MG63 (cell line): ENCODE measurements around the gene MEIS3. TPM values are rescaled to one million over a fixed set of nuclear protein-coding genes. Genes with fewer than 3 reads are reported as not detected.
A peak's percentile ranks its signal among the peaks of the same experiment; 100 is the strongest.
"Not testable (repeated sequence)": the region's sequence is repeated elsewhere in the genome, so short reads cannot be mapped to it uniquely, and the experiment has no call there.

Source experiments
- DNase-seq: peaks from one replicate; pipeline ENCODE4 v3.0.0-alpha.2; 2020
- H3K27me3 ChIP-seq: fragments of 250-450 bp; sonication (Bioruptor Pico); 2 replicates; pipeline ENCODE4 v1.5.1; 2020; ENCODE audit warnings: mild to moderate bottlenecking, moderate library complexity
- H3K36me3 ChIP-seq: fragments of 250-450 bp; sonication (Bioruptor Pico); 2 replicates; pipeline ENCODE4 v1.5.1; 2020; ENCODE audit warnings: mild to moderate bottlenecking, moderate library complexity
- H3K4me3 ChIP-seq: fragments of 250-450 bp; sonication (Bioruptor Pico); 2 replicates; pipeline ENCODE4 v1.5.1; 2020; ENCODE audit warnings: mild to moderate bottlenecking, moderate library complexity
- H3K9me3 ChIP-seq: fragments of 250-450 bp; sonication (Bioruptor Pico); 2 replicates; pipeline ENCODE4 v1.5.1; 2020; ENCODE audit warnings: mild to moderate bottlenecking, moderate library complexity
- total RNA-seq: library from RNA; depleted of rRNA; stranded (reverse); fragments of >200 nt; shearing (Covaris generic); gene quantifications from 2 replicates; pipeline ENCODE4 v1.2.3, GENCODE V29; 2014; ENCODE audit warnings: low replicate concordance

MEIS3 gene
- total RNA-seq, 1 experiment from 2014 or later: 0.56 TPM

DNA sequence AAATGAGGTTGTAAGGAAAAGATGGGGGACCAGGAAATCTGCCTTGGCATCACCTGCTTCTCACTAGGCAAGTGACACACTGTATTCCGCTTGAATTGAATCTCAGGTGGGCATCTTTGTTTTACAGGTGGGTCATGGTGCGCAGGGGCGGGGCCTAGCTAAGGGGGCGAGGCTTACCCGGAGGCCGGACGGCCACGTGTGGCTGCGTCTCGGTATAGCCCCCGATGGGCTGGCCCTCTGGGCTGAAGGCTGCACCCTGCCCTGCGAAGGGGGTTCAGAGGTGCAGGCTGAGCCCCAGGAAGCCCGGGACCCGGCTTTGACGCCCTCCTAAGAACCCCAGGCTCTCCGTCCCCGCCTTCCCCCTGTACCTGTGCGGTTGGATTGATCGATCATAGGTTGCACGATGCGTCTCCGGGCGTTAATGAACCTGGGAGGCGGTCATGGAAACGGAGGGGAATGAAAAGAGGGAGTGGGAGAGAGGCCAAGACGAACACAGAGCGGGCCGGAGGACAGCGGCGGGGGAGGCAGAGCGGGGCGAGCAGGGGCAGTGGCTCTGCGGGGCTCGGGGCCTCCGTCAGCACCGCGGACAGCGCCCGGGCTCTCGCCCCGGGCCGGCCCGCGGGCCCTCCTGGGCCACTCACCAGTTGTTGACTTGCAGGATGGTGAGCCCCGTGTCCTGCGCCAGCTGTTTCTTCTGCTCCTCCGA, 12.5 kb downstream of the MEIS3 start:
- Histone ChIP-seq H3K4me3 (no peak overlapping the region), H3K9me3 (no peaks in the 10 kb centered on the region), H3K36me3 (no peaks in the 10 kb centered on the region), H3K27me3 (peaks cover 38% of the 10 kb centered on the region)
- DNase-seq: peak; percentile 40

DNA sequence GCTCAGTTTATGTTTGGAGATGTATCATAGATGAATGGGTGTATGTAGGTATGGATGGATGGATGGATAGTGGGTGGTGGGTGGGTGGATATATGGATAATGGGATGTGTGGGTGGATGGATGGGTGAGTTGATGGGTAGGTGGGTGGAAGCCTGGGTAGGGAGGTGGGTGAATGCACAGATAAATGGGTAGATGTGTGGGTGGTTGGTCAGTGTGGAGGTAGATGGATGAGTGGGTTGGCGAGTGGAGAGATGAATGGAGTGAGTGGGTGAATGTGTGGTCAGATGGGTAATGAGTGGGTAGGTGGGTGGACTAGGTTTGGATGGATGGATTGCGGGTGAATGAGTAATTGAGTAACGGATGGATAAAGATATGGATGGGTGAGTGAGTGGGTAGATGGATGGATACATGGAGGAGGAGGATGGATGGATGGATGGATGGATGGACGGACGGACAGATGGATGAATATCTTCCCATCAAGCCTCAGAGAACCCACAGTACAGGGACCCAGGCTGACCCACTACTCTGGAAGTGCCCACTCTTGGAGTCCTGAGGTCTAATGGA, 13.4 kb downstream of the MEIS3 start:
- H3K4me3 ChIP-seq: no peak overlapping the region
- DNase-seq: no peak
- peaks cover 31% of the 10 kb centered on the region for H3K27me3 ChIP-seq
- no peaks in the 10 kb centered on the region for H3K9me3 ChIP-seq
- no peaks in the 10 kb centered on the region for H3K36me3 ChIP-seq

- H3K36me3 ChIP-seq: no peaks in the 10 kb centered on the region
- H3K27me3 ChIP-seq: peaks cover 28% of the 10 kb centered on the region
- no peaks in the 10 kb centered on the region for H3K9me3 ChIP-seq
- no peak overlapping the region for H3K4me3 ChIP-seq
- DNase-seq: no peak
Measured at GRCh38 chr19:47405197-47405550, 14.2 kb downstream of the MEIS3 start.

DNA sequence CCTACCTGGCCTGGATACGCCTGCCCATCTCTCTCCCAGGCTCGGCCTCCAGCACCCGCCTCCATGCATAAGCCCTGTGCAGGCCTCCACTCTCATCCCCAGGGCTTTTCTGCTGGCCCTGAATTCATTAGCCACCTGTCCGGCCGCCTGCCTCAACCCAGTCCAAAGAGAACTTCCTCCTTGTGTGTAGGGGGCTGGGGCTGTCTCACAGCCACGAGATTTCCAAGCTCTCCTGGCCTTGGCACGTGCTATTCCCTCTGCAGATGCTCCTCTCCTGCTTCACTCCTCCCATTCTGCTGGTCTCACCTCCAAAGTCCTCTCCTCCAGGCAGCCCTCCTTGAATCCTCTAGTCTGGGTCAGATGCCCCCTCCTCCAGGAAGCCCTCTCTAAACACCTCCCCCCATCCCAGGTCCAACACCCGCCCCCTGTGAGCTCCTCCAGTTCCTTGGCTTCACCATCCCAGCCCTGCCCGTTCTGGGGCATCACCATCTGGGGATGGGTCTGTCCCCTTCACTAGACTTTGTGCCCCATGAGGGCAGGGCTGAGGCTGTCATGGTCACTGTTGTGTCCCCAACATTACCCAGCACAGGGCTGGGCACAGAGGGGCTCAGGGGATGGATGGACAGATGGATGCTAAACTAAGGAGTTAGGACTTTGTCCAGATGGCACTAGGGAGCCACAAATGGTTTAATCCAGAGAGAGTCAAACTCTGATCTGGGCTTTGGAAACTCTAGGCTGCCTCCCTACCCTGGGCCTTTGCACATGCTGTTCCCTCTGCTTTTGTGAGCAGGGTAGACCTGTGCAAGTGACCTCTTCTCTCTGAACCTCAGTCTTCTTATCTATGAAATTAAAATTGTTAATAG, 14.8 kb downstream of the MEIS3 start:
- Histone ChIP-seq H3K9me3 (no peaks in the 10 kb centered on the region), H3K36me3 (no peaks in the 10 kb centered on the region), H3K4me3 (no peak overlapping the region), H3K27me3 (peaks cover 28% of the 10 kb centered on the region)
- DNase-seq: no peak

DNA sequence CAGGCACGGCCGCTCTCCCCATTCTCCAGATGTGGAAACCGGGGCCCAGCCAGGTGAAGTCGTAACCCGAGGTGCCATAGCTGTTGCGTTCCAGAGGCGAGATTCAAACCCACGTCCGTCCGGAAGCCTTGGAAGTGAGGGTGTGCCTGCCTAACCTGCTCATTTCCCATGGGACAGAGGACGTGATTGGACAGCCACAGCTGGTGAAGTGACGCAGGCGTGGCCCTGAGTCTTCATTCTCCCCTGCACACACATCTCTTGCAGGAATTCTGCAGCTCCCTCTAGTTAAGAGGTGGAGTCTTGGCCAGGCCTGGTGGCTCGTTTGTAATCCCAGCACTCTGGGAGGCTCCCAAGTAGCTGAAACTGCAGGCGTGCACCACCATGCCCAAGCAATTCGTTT, 16.8 kb downstream of the MEIS3 start:
- no peaks in the 10 kb centered on the region for H3K36me3 ChIP-seq
- no peaks in the 10 kb centered on the region for H3K9me3 ChIP-seq
- peaks cover 13% of the 10 kb centered on the region for H3K27me3 ChIP-seq
- no peak overlapping the region for H3K4me3 ChIP-seq
- DNase-seq: no peak

DNA sequence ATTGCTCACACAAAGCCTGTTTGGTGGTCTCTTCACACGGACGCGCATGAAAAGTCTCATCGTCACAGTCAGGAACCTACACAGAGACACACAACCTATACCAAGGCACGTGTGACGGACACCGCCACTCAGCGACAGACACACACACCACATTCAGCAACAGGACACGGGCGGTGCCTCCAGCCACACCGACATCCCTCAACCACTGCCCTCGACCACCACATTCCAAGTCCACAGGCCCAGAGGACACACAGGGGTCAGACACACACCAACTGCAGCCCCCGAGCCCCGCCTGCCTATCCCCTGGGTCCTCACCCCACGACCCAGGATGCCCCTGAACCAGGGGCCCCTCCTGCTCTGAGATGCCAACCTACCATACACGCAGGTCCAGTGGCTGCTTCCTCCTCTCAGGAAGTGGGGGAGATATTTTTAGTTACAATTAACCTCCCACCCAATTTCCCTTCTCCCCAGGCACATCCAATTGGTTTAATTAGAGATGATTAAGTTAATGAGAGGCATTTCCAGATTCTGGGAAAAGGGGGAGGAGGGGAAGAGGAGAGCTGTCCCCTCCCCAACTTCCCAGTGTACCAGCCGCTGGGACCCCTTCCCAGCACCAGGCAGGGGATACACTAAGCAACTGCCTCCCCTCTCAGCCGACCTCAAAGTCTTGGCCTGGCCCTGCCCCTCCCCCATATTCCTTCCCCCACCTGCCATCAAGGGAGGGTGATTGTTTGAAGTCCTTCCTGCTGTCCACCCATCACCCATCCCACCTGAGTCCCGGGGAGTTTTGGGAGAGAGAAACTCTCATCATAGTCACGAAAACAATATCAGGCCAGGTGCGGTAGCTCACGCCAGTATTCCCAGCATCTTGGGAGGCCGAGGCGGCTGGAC, 20.4 kb downstream of the MEIS3 start:
- no peak overlapping the region for H3K4me3 ChIP-seq
- no peaks in the 10 kb centered on the region for H3K27me3 ChIP-seq
- DNase-seq: no peak
- H3K36me3 ChIP-seq: no peaks in the 10 kb centered on the region
- no peaks in the 10 kb centered on the region for H3K9me3 ChIP-seq

- H3K4me3 ChIP-seq: no peak overlapping the region
Measured at GRCh38 chr19:47391510-47392223, 27.7 kb downstream of the MEIS3 start.

DNA sequence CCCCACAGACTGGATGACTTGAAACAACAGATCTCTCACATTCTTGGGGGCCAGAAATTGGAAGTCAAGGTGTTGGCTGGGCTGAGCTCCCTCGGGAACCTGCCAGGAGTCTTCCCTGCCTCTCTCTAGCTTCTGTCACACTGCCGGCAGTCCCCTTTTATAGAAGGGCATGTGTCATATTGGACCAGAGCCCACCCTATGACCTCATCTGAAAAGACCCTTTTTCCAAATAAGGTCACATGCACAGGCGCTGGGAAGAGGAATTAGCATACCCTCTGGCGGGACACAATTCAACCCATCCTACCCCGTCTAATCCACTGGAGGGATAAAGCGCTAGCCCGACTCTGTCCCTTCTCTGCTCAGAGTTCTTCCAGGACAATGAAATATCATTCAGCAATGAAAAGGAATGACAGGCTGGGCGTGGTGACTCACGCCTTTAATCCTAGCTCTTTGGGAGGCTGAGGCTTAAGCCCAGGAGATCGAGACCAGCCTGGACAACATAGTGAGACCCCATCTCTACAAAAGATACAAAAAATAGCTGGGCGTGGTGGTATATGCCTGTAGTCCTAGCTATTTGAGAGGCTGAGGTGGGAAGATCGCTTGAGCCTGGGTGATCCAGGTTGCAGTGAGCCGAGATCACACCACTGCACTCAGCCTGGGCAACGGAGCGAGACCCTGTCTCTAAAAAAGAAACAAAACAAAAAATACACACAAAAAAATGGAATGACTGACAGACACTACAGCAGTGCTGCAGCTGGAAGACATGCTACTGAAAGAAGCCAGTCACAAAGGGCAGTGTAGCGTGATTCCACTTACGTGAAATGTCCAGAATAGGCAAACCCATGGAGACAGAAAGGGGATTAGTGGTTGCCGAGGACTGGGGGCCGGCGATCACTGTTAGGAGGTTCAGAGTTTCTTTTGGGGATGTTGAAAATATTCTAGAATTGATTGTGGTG, 28.5 kb downstream of the MEIS3 start:
- Histone ChIP-seq H3K4me3 (no peak overlapping the region), H3K27me3 (no peaks in the 10 kb centered on the region), H3K9me3 (no peaks in the 10 kb centered on the region), H3K36me3 (no peaks in the 10 kb centered on the region)
- no peak for DNase-seq

More at GRCh38 chr19:47391510-47392223, 27.7 kb downstream of the MEIS3 start:
- H3K9me3 ChIP-seq: no peaks in the 10 kb centered on the region
- H3K27me3 ChIP-seq: no peaks in the 10 kb centered on the region
- DNase-seq: peak; percentile 61
- no peaks in the 10 kb centered on the region for H3K36me3 ChIP-seq

GRCh38 chr19:47389150-47389556, 30.2 kb downstream of the MEIS3 start:
- DNase-seq: no peak
- no peaks in the 10 kb centered on the region; the same call in 1 of the 2 replicates for H3K27me3 ChIP-seq
- no peak overlapping the region for H3K4me3 ChIP-seq
- no peaks in the 10 kb centered on the region for H3K9me3 ChIP-seq
- H3K36me3 ChIP-seq: no peaks in the 10 kb centered on the region

DNA sequence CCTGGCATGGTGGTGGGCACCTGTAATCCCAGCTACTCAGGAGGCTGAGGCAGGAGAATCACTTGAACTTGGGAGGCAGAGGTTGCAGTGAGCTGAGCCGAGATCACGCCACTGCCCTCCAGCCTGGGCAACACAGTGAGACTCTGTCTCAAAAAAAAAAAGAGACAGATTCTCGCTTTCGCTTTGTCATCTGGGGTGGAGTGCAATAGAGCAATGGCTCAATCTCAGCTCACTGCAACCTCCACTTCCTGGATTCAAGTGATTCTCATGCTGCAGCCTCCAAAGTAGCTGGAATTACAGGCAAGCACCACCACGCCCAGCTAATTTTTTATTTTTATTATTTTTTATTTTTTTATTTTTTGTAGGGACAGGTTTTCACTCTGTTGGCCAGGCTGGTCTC, 30.6 kb downstream of the MEIS3 start:
- not testable (repeated sequence) for DNase-seq

GRCh38 chr19:47387623-47388022, 31.7 kb downstream of the MEIS3 start:
- H3K36me3 ChIP-seq, H3K4me3 ChIP-seq, H3K9me3 ChIP-seq, DNase-seq, H3K27me3 ChIP-seq: not testable (repeated sequence)

More for the DNA sequence above, 30.6 kb downstream of the MEIS3 start:
- not testable (repeated sequence) for H3K36me3 ChIP-seq, H3K4me3 ChIP-seq, H3K27me3 ChIP-seq, H3K9me3 ChIP-seq

- H3K9me3 ChIP-seq, H3K36me3 ChIP-seq, H3K27me3 ChIP-seq, H3K4me3 ChIP-seq, DNase-seq: not testable (repeated sequence)
Measured at GRCh38 chr19:47386582-47386981, 32.7 kb downstream of the MEIS3 start.

GRCh38 chr19:47384533-47384932, 34.8 kb downstream of the MEIS3 start:
- H3K27me3 ChIP-seq, DNase-seq, H3K9me3 ChIP-seq, H3K4me3 ChIP-seq: not testable (repeated sequence)
- peaks cover 26% of the 10 kb centered on the region for H3K36me3 ChIP-seq

GRCh38 chr19:47383890-47384289, 35.4 kb downstream of the MEIS3 start:
- DNase-seq, H3K27me3 ChIP-seq: not testable (repeated sequence)

DNA sequence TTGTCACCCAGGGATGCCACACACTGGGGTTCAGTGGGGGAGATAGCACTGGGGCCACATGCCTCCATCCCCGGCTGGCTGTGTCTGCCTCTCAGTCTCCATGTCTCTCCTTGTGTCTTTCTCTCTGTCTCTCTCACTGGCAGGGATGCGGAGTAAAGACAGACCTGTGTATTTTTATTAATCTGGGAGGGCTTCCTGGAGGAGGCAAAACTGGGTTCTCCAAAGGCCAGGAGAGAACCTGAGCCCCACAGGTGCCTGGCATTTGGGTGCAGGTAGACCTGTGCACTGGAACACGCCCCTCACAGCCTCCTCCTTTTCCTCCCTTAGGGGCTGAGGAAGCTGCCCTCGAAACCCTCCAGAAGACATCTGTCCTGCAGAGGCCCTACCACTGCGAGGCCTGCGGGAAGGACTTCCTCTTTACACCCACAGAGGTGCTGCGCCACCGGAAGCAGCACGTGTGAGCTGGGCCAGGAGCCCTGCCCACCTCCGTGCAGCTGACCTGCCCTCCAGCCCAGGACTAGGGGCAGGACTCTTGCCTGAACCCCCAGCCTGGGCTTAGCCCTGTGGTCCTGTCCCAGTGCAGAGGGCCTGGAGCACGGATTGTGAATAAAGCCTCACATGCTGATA, 37.6 kb downstream of the MEIS3 start:
- H3K9me3 ChIP-seq: no peaks in the 10 kb centered on the region
- DNase-seq: no peak
- no peak overlapping the region for H3K4me3 ChIP-seq
- no peaks in the 10 kb centered on the region; the same call in 1 of the 2 replicates for H3K27me3 ChIP-seq
- H3K36me3 ChIP-seq: peaks cover 38% of the 10 kb centered on the region

More at GRCh38 chr19:47383890-47384289, 35.4 kb downstream of the MEIS3 start:
- H3K36me3 ChIP-seq: peaks cover 29% of the 10 kb centered on the region
- not testable (repeated sequence) for H3K4me3 ChIP-seq, H3K9me3 ChIP-seq
